Peyer's patch (tissue), 4 donors: Measurements from ENCODE around the gene VARS1.

Source experiments
- POLR2A ChIP-seq, 2 donors: fragments of 450-650 bp; IDR thresholded peaks; one replicate each; pipeline ENCODE4 v1.5.1; 2017; ENCODE audit warnings: antibody characterized with exemption in 2 of 2, mild to moderate bottlenecking in 2 of 2, moderate library complexity in 2 of 2
- TF ChIP-seq, protein P1 (sequence below), 6 experiments: fragments of 450-650 bp in 4 of 6; fragments of 200-600 bp in 2 of 6; sonication (generic) in 1 of 6; IDR thresholded peaks; one replicate each; pipeline ENCODE4 v1.5.1; 2017 to 2019; ENCODE audit warnings: antibody characterized with exemption in 6 of 6, mild to moderate bottlenecking in 3 of 6, moderate library complexity in 1 of 6

DNA sequence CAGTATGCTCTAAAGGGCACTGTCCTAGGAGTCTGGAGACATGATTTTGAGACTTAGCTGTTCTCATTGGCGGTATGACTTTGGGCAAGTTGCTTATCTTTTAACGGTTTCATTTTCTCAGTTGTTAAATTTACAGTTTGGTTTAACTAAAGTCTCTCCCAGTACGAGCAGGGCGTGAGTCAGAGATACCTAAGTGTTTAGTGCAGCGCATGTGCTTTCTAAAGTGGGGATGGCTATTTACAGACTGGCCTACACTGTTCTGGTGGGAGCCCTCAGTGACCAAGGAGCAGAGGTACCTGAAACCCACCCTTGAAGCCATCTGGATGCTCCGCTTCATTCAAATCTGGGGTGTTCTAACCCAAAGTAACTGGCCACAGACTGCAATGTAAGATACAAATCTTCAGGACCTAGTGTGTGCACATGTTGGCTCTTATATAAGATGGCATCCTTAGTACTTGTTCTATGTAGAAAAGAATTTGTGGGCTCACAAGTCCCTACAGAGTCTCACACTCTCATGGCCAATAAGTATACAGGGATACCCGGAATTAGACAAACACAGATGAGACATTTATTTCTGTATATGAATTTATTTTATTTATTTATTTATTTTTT is 45.0 kb downstream of the VARS1 start:
- TF ChIP-seq POLR2A (IDR thresholded peaks at IDR 0.05), result no peak
- TF ChIP-seq, protein P1, sequence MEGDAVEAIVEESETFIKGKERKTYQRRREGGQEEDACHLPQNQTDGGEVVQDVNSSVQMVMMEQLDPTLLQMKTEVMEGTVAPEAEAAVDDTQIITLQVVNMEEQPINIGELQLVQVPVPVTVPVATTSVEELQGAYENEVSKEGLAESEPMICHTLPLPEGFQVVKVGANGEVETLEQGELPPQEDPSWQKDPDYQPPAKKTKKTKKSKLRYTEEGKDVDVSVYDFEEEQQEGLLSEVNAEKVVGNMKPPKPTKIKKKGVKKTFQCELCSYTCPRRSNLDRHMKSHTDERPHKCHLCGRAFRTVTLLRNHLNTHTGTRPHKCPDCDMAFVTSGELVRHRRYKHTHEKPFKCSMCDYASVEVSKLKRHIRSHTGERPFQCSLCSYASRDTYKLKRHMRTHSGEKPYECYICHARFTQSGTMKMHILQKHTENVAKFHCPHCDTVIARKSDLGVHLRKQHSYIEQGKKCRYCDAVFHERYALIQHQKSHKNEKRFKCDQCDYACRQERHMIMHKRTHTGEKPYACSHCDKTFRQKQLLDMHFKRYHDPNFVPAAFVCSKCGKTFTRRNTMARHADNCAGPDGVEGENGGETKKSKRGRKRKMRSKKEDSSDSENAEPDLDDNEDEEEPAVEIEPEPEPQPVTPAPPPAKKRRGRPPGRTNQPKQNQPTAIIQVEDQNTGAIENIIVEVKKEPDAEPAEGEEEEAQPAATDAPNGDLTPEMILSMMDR (IDR thresholded peaks at IDR 0.05), result no peak
